ENCODE measurements around the gene ZNF37A.

Gene ZNF37A

DNA sequence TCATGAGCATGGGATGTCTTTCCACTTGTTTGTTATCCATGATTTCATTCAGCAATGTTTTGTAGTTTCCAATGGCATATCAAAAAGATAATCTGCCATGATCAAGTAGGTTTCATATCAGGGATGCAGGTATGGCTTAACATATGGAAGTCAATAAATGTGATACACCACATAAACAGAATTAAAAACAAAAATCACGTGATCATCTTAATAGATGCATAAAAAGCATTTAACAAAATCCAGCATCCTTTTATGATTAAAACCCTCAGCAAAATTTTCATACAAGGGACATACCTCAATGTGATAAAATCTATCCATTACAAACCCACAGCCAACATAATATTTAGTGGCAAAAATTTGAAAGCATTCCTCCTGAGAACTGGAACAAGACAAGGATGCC is 90.3 kb downstream of the ZNF37A start:
- no peak for TF ChIP-seq CTCF (conservative IDR thresholded peaks at IDR 0.05; ENCODE audit: low read depth, low read length)
- no peak overlapping the region for H3K4me3 ChIP-seq (ENCODE audit: low read depth, low read length)

More for the DNA sequence above, 90.3 kb downstream of the ZNF37A start:
- no peak for DNase-seq (ENCODE audit: low read depth)
